GM23248 (cell line): Measurements from ENCODE around the gene DKKL1. TPM values are rescaled to one million over a fixed set of nuclear protein-coding genes. Genes with fewer than 3 reads are reported as not detected.

Source experiments
- DNase-seq: peaks from one replicate; pipeline ENCODE4 v3.0.0-alpha.2; 2015
- H2AFZ ChIP-seq: fragments of 200-600 bp; sonication (generic); 2 replicates; pipeline ENCODE4 v1.6.1; 2016; ENCODE audit warnings: antibody characterized with exemption
- H3F3A ChIP-seq: fragments of 200-600 bp; sonication (generic); 2 replicates; pipeline ENCODE4 v1.6.1; 2016; ENCODE audit warnings: mild to moderate bottlenecking, antibody characterized with exemption, mixed run types; ENCODE audit not compliant: insufficient read depth
- H3K27ac ChIP-seq: fragments of 200-600 bp; sonication (generic); 2 replicates; pipeline ENCODE4 v1.5.1; 2016; ENCODE audit warnings: mild to moderate bottlenecking
- H3K27me3 ChIP-seq: fragments of 200-600 bp; sonication (generic); replicated peaks from 2 replicates; pipeline ENCODE4 v1.6.1; 2016; ENCODE audit warnings: mild to moderate bottlenecking; ENCODE audit not compliant: insufficient read depth
- H3K36me3 ChIP-seq: fragments of 200-600 bp; sonication (generic); 2 replicates; pipeline ENCODE4 v1.6.1; 2016; ENCODE audit warnings: low read depth, mild to moderate bottlenecking
- H3K4me1 ChIP-seq: fragments of 200-600 bp; sonication (generic); 2 replicates; pipeline ENCODE4 v1.6.1; 2016; ENCODE audit warnings: mild to moderate bottlenecking; ENCODE audit not compliant: insufficient read depth
- H3K4me2 ChIP-seq: fragments of 200-600 bp; sonication (generic); one replicate; pipeline ENCODE4 v1.6.1; 2016; ENCODE audit warnings: mild to moderate bottlenecking; ENCODE audit not compliant: unreplicated experiment
- H3K4me3 ChIP-seq: fragments of 200-600 bp; sonication (generic); 2 replicates; pipeline ENCODE4 v1.5.1; 2016; ENCODE audit warnings: mild to moderate bottlenecking
- H3K79me2 ChIP-seq: fragments of 200-600 bp; sonication (generic); 2 replicates; pipeline ENCODE4 v1.6.1; 2016; ENCODE audit warnings: mild to moderate bottlenecking; ENCODE audit not compliant: insufficient read depth
- H3K9ac ChIP-seq: fragments of 200-600 bp; sonication (generic); 2 replicates; pipeline ENCODE4 v1.6.1; 2016; ENCODE audit warnings: mild to moderate bottlenecking
- H3K9me2 ChIP-seq: fragments of 200-600 bp; sonication (generic); 2 replicates; pipeline ENCODE4 v1.6.1; 2016; ENCODE audit warnings: mixed run types, mild to moderate bottlenecking, moderate library complexity; ENCODE audit not compliant: insufficient read depth
- H3K9me3 ChIP-seq: fragments of 200-600 bp; sonication (generic); one replicate; pipeline ENCODE4 v1.6.1; 2017; ENCODE audit warnings: low read depth
- H4K20me1 ChIP-seq: fragments of 200-600 bp; sonication (generic); 2 replicates; pipeline ENCODE4 v1.6.0; 2016; ENCODE audit not compliant: insufficient read depth
- EZH2 ChIP-seq: fragments of 200-600 bp; sonication (generic); IDR thresholded peaks from 2 replicates; pipeline ENCODE4 v1.6.1; 2018; ENCODE audit warnings: antibody characterized with exemption, mild to moderate bottlenecking; ENCODE audit not compliant: insufficient read depth, poor library complexity, severe bottlenecking
- EZH2phosphoT487 ChIP-seq: fragments of 200-600 bp; sonication (generic); IDR thresholded peaks from 2 replicates; pipeline ENCODE4 v1.6.1; 2018; ENCODE audit warnings: antibody characterized with exemption, moderate library complexity, mild to moderate bottlenecking, low read depth; ENCODE audit not compliant: insufficient read depth
- WGBS, 2 experiments: methylation state at CpG; one replicate each; pipeline ENCODE4 v1.1.6; 2015 to 2017; ENCODE audit warnings: low lambda C conversion rate in 2 of 2, low coverage in 1 of 2; ENCODE audit errors: missing lambda C conversion rate in 2 of 2; 5-methylcytosine and 5-hydroxymethylcytosine counted together
- in situ Hi-C: fragments of 300-500 bp; cut with MboI; formaldehyde crosslinking; loops from 2 replicates; pipeline ENCODE4 v1.15.0; 2020
- polyA plus RNA-seq: library from polyadenylated mRNA; unstranded; fragments of >200 nt; fragmentation: Nextera tagmentation; extraction: Ambion mirVana; gene quantifications from 2 replicates; pipeline ENCODE4 v1.2.1, GENCODE V29; 2016
- total RNA-seq: library from RNA; depleted of rRNA; stranded (reverse); fragments of >200 nt; shearing (Covaris generic); gene quantifications from 2 replicates; pipeline ENCODE4 v1.2.3, GENCODE V29; 2014

The DKKL1 gene
- total and polyA plus RNA-seq, 2 experiments from 2014 or later = not detected

- TF ChIP-seq EZH2 = no peak
- in situ Hi-C loops = no loop called here
Measured at GRCh38 chr19:49349567-49349966, 14.1 kb upstream of the DKKL1 start.

GRCh38 chr19:49355909-49356353 is 7.7 kb upstream of the DKKL1 start:
- TF ChIP-seq EZH2phosphoT487 (no peak), EZH2 (no peak)
- no peak overlapping the region for H3K27ac ChIP-seq
- no peaks in the 10 kb centered on the region for H3K9me3 ChIP-seq
- in situ Hi-C loops = no loop called here
- H4K20me1 ChIP-seq = no peaks in the 10 kb centered on the region
- no peak overlapping the region for H3K4me3 ChIP-seq
- no peaks in the 10 kb centered on the region for H3K9me2 ChIP-seq
- H3K4me1 ChIP-seq = no peaks in the 10 kb centered on the region
- no peaks in the 10 kb centered on the region for H3K36me3 ChIP-seq
- H3K27me3 ChIP-seq = no peaks in the 10 kb centered on the region
- no peak overlapping the region for H2AFZ ChIP-seq
- DNase-seq = no peak
- H3K9ac ChIP-seq = no peak overlapping the region
- 77 to 85% methylated on average over 5 to 12 of the region's 12 CpGs for WGBS, 2 experiments
- no peaks in the 10 kb centered on the region for H3K79me2 ChIP-seq
- no peaks in the 10 kb centered on the region for H3F3A ChIP-seq
- H3K4me2 ChIP-seq = no peak overlapping the region

More at GRCh38 chr19:49349567-49349966, 14.1 kb upstream of the DKKL1 start:
- Histone ChIP-seq H3K9me3 (no peaks in the 10 kb centered on the region), H3F3A (no peaks in the 10 kb centered on the region), H3K27ac (no peak overlapping the region), H2AFZ (no peak overlapping the region), H3K4me3 (no peak overlapping the region), H3K79me2 (no peaks in the 10 kb centered on the region), H3K9me2 (no peaks in the 10 kb centered on the region), H3K27me3 (no peaks in the 10 kb centered on the region), H4K20me1 (no peaks in the 10 kb centered on the region), H3K4me1 (no peaks in the 10 kb centered on the region), H3K4me2 (no peak overlapping the region), H3K36me3 (no peaks in the 10 kb centered on the region; the same call in 1 of the 2 replicates), H3K9ac (no peak overlapping the region)
- DNase-seq = no peak
- WGBS, 2 experiments = 94 to 100% methylated on average over 2 of the region's 2 CpGs

GRCh38 chr19:49356382-49356781 is 7.3 kb upstream of the DKKL1 start:
- Histone ChIP-seq H3K9me2 (no peaks in the 10 kb centered on the region), H3F3A (no peaks in the 10 kb centered on the region), H3K36me3 (no peaks in the 10 kb centered on the region), H4K20me1 (no peaks in the 10 kb centered on the region), H3K27ac (no peak overlapping the region), H3K9ac (no peak overlapping the region), H3K79me2 (no peaks in the 10 kb centered on the region), H2AFZ (no peak overlapping the region), H3K27me3 (no peaks in the 10 kb centered on the region), H3K4me3 (no peak overlapping the region), H3K9me3 (no peaks in the 10 kb centered on the region), H3K4me1 (no peaks in the 10 kb centered on the region), H3K4me2 (no peak overlapping the region)
- 83 to 84% methylated on average over 7 of the region's 7 CpGs for WGBS, 2 experiments
- in situ Hi-C loops = no loop called here
- DNase-seq = no peak
- TF ChIP-seq EZH2phosphoT487 = no peak
- TF ChIP-seq EZH2 = no peak

- in situ Hi-C loops = no loop called here
- Histone ChIP-seq H3K79me2 (no peaks in the 10 kb centered on the region), H3K36me3 (no peaks in the 10 kb centered on the region)
Measured at GRCh38 chr19:49357186-49357585, 6.5 kb upstream of the DKKL1 start.

More at GRCh38 chr19:49357186-49357585, 6.5 kb upstream of the DKKL1 start:
- Histone ChIP-seq H3K9me2 (no peaks in the 10 kb centered on the region), H3K27ac (no peak overlapping the region), H3K9me3 (no peaks in the 10 kb centered on the region), H3K4me1 (no peaks in the 10 kb centered on the region), H3F3A (no peaks in the 10 kb centered on the region), H3K9ac (no peak overlapping the region), H4K20me1 (no peaks in the 10 kb centered on the region), H3K4me2 (no peak overlapping the region), H3K27me3 (no peaks in the 10 kb centered on the region), H2AFZ (no peak overlapping the region), H3K4me3 (no peak overlapping the region)
- DNase-seq = no peak
- TF ChIP-seq EZH2phosphoT487 (no peak), EZH2 (no peak)
- WGBS, 2 experiments = 79 to 82% methylated on average over 8 to 9 of the region's 9 CpGs
